H1 (cell line): ENCODE results near the gene TNIK. TPM values are rescaled to one million over a fixed set of nuclear protein-coding genes. Genes with fewer than 3 reads are reported as not detected.

Experiments
- CTCF ChIA-PET: fragments of 300-600 bp; sonication (Branson Sonifier 250); formaldehyde crosslinking; loops from one replicate; lab custom pipeline; 2021; ENCODE audit not compliant: partially characterized antibody; lab: Charles Lee
- POLR2A ChIA-PET: fragments of 300-600 bp; sonication (Branson Sonifier 250); formaldehyde crosslinking; loops from one replicate; lab custom pipeline; 2021; ENCODE audit warnings: inconsistent platforms; ENCODE audit not compliant: partially characterized antibody; lab: Charles Lee
- DNase-seq, 2 experiments: peaks; one replicate each; pipeline versions ENCODE4 v3.0.0 to v3.0.0-alpha.2; 2010 to 2022; ENCODE audit warnings: low spot score in 2 of 2, low read depth in 1 of 2, mixed read lengths in 1 of 2
- FAIRE-seq: peaks from 2 replicates; lab custom pipeline; 2011; peaks lifted over from hg19 to GRCh38; lab: Jason Lieb, UNC
- H2AFZ ChIP-seq: 2 replicates; pipeline ENCODE4 v1.8.1; 2012; ENCODE audit warnings: low read length, inconsistent platforms
- H2AK5ac ChIP-seq: 2 replicates; pipeline ENCODE4 v1.6.1; 2013; ENCODE audit warnings: low read depth, low read length
- H2BK120ac ChIP-seq: replicated peaks from 2 replicates; pipeline ENCODE3; 2013; ENCODE audit warnings: low read depth, low read length, inconsistent platforms
- H2BK12ac ChIP-seq: 2 replicates; pipeline ENCODE4 v1.6.1; 2013; ENCODE audit warnings: low read depth, low read length
- H2BK15ac ChIP-seq: 2 replicates; pipeline ENCODE4 v1.6.1; 2013; ENCODE audit warnings: low read length
- H2BK20ac ChIP-seq: 2 replicates; pipeline ENCODE4 v1.6.1; 2013; ENCODE audit warnings: low read length
- H2BK5ac ChIP-seq: 2 replicates; pipeline ENCODE4 v1.6.1; 2013; ENCODE audit warnings: low read depth, low read length
- H3K14ac ChIP-seq: 2 replicates; pipeline ENCODE4 v1.6.1; 2013; ENCODE audit warnings: inconsistent platforms; ENCODE audit not compliant: insufficient read length
- H3K18ac ChIP-seq: 2 replicates; pipeline ENCODE4 v1.6.1; 2013; ENCODE audit warnings: low read length; ENCODE audit errors: extremely low read depth
- H3K23ac ChIP-seq: 2 replicates; pipeline ENCODE4 v1.6.1; 2013; ENCODE audit warnings: inconsistent platforms; ENCODE audit not compliant: insufficient read length
- H3K23me2 ChIP-seq: 2 replicates; pipeline ENCODE4 v1.6.1; 2013; ENCODE audit warnings: low read depth, low read length
- H3K27ac ChIP-seq: 2 replicates; pipeline ENCODE4 v1.6.1; 2011; ENCODE audit warnings: low read depth, low read length, inconsistent platforms
- H3K27me3 ChIP-seq, 4 experiments: replicated peaks in 1 of 4; 1 replicate in 1 of 4; 2 replicates in 3 of 4; pipeline versions ENCODE4 v1.6.1 to v1.8.1; 2011 to 2013; ENCODE audit warnings: low read length in 3 of 4, mild to moderate bottlenecking in 3 of 4, inconsistent platforms in 2 of 4, mixed read lengths in 2 of 4, moderate library complexity in 1 of 4; ENCODE audit not compliant: control insufficient read depth in 3 of 4, insufficient read depth in 3 of 4; ENCODE audit errors: extremely low read depth in 1 of 4
- H3K36me3 ChIP-seq, 4 experiments: 2 replicates each; pipeline versions ENCODE4 v1.6.1 to v1.8.1; 2011 to 2013; ENCODE audit warnings: mild to moderate bottlenecking in 4 of 4, low read length in 3 of 4, moderate library complexity in 2 of 4, control low read depth in 1 of 4, inconsistent platforms in 1 of 4; ENCODE audit not compliant: insufficient read depth in 4 of 4, control insufficient read depth in 2 of 4
- H3K4ac ChIP-seq: replicated peaks from 2 replicates; pipeline ENCODE3; 2013; ENCODE audit warnings: low read length, low read depth, mixed read lengths, inconsistent platforms; ENCODE audit not compliant: insufficient read length
- H3K4me1 ChIP-seq, 4 experiments: replicated peaks in 1 of 4; 1 replicate in 1 of 4; 2 replicates in 3 of 4; pipeline versions ENCODE4 v1.6.1 to v1.8.1; 2011 to 2013; ENCODE audit warnings: low read length in 3 of 4, inconsistent platforms in 2 of 4, mixed read lengths in 1 of 4; ENCODE audit not compliant: insufficient read depth in 4 of 4, control insufficient read depth in 3 of 4
- H3K4me2 ChIP-seq, 2 experiments: 2 replicates each; pipeline versions ENCODE4 v1.6.1 to v1.8.1; 2011 to 2013; ENCODE audit warnings: low read depth in 2 of 2, low read length in 2 of 2, control low read depth in 1 of 2, inconsistent platforms in 1 of 2, mild to moderate bottlenecking in 1 of 2; ENCODE audit not compliant: insufficient read depth in 1 of 2
- H3K4me3 ChIP-seq, 4 experiments: fragments of 200-600, 300-600 bp in 1 of 4; sonication (generic), shearing (Covaris generic), sonication (Bioruptor Twin) in 1 of 4; 2 replicates each; pipeline versions ENCODE4 v1.5.1 to v1.8.1; 2011 to 2016; ENCODE audit warnings: low read length in 4 of 4, low read depth in 3 of 4, control low read depth in 2 of 4, inconsistent platforms in 2 of 4, mild to moderate bottlenecking in 2 of 4, mixed read lengths in 1 of 4, moderate library complexity in 1 of 4; ENCODE audit not compliant: insufficient read depth in 2 of 4; ENCODE audit errors: extremely low read depth in 1 of 4
- H3K56ac ChIP-seq: replicated peaks from 2 replicates; pipeline ENCODE3; 2013; ENCODE audit warnings: low read depth, mild to moderate bottlenecking, mixed read lengths, low read length, inconsistent platforms; ENCODE audit not compliant: insufficient read length
- H3K79me1 ChIP-seq: 2 replicates; pipeline ENCODE4 v1.6.1; 2013; ENCODE audit warnings: low read depth, low read length, control low read depth
- H3K79me2 ChIP-seq, 2 experiments: 2 replicates each; pipeline versions ENCODE4 v1.6.1 to v1.8.1; 2012 to 2013; ENCODE audit warnings: low read length in 2 of 2, mild to moderate bottlenecking in 2 of 2, inconsistent platforms in 1 of 2; ENCODE audit not compliant: insufficient read depth in 2 of 2, control insufficient read depth in 1 of 2
- H3K9ac ChIP-seq, 4 experiments: replicated peaks in 1 of 4; 1 replicate in 1 of 4; 2 replicates in 3 of 4; pipeline versions ENCODE4 v1.6.1 to v1.8.1; 2011 to 2013; ENCODE audit warnings: low read depth in 3 of 4, low read length in 3 of 4, control low read depth in 2 of 4, mild to moderate bottlenecking in 2 of 4, moderate library complexity in 2 of 4, inconsistent platforms in 1 of 4; ENCODE audit errors: extremely low read depth in 1 of 4
- H3K9me3 ChIP-seq, 2 experiments: 2 replicates each; pipeline versions ENCODE4 v1.6.1 to v1.8.1; 2012 to 2013; ENCODE audit warnings: mild to moderate bottlenecking in 2 of 2, moderate library complexity in 2 of 2, control low read depth in 1 of 2, inconsistent platforms in 1 of 2, low read depth in 1 of 2, low read length in 1 of 2, mixed read lengths in 1 of 2; ENCODE audit not compliant: insufficient read depth in 2 of 2
- H4K20me1 ChIP-seq, 2 experiments: replicated peaks in 1 of 2; 2 replicates each; pipeline versions ENCODE3 to v1.8.1; 2011 to 2013; ENCODE audit warnings: inconsistent platforms in 2 of 2, low read length in 2 of 2, mild to moderate bottlenecking in 1 of 2; ENCODE audit not compliant: insufficient read depth in 2 of 2, control insufficient read depth in 1 of 2
- H4K5ac ChIP-seq: 2 replicates; pipeline ENCODE4 v1.6.1; 2013; ENCODE audit warnings: low read length, low read depth, mixed read lengths, inconsistent platforms; ENCODE audit not compliant: insufficient read length
- H4K8ac ChIP-seq: 2 replicates; pipeline ENCODE4 v1.8.0; 2013; ENCODE audit warnings: mild to moderate bottlenecking, moderate library complexity, low read length, inconsistent platforms; ENCODE audit not compliant: insufficient read depth; ENCODE audit errors: extremely low read depth
- H4K91ac ChIP-seq: replicated peaks from 2 replicates; pipeline ENCODE3; 2013; ENCODE audit warnings: low read length, mixed read lengths, inconsistent platforms; ENCODE audit not compliant: insufficient read length
- FOSL1 ChIP-seq: IDR thresholded peaks from 2 replicates; pipeline ENCODE4 v1.6.1; 2011; ENCODE audit warnings: mild to moderate bottlenecking, low read depth, low read length, moderate library complexity; ENCODE audit not compliant: insufficient read depth
- RAD21 ChIP-seq, 2 experiments: IDR thresholded peaks in 1 of 2; conservative IDR thresholded peaks in 1 of 2; 2 replicates each; pipeline ENCODE4 v1.6.1; 2011; ENCODE audit warnings: low read depth in 2 of 2, low read length in 2 of 2, improper control_type of control experiment in 1 of 2, inconsistent platforms in 1 of 2, mild to moderate bottlenecking in 1 of 2, moderate library complexity in 1 of 2
- WGBS, 2 experiments: shearing (Covaris generic) in 1 of 2; methylation state at CpG; one replicate each; pipeline versions ENCODE4 v1.1.6 to v1.1.7; 2013 to 2015; ENCODE audit warnings: low lambda C conversion rate in 2 of 2, mixed read lengths in 2 of 2, inconsistent platforms in 1 of 2, low coverage in 1 of 2, missing lambda C conversion rate in 1 of 2; ENCODE audit not compliant: insufficient replicate concordance in 2 of 2, insufficient coverage in 1 of 2, insufficient read length in 1 of 2; ENCODE audit errors: extremely low coverage in 1 of 2, missing lambda C conversion rate in 1 of 2; 5-methylcytosine and 5-hydroxymethylcytosine counted together
- polyA plus RNA-seq, 7 experiments: library from polyadenylated mRNA; depleted of rRNA in 3 of 7; stranded (reverse) in 5 of 7; unstranded in 2 of 7; fragments of >200 nt in 5 of 7; fragments of 200-250 nt in 2 of 7; gene quantifications; 1 replicate in 5 of 7; 2 replicates in 1 of 7; 4 replicates in 1 of 7; pipeline versions ENCODE4 v1.2.1 to v1.2.3, GENCODE V29; 2011 to 2013; ENCODE audit warnings: missing spikeins in 2 of 7, mixed read lengths in 2 of 7
- total RNA-seq: library from RNA; stranded (reverse); fragmentation: NEBNext Ultra II Directional; extraction: Animal tissue kit (Norgen Biotek cat#: 25700); gene quantifications from 2 replicates; pipeline ENCODE4 v1.2.1, GENCODE V29; 2021

TNIK gene
- total and polyA plus RNA-seq, 2 of the 8 experiments (the other 6 are each of a cell fraction or from before 2014, with no cell fraction given) = 7.4 to 42.0 TPM

DNA sequence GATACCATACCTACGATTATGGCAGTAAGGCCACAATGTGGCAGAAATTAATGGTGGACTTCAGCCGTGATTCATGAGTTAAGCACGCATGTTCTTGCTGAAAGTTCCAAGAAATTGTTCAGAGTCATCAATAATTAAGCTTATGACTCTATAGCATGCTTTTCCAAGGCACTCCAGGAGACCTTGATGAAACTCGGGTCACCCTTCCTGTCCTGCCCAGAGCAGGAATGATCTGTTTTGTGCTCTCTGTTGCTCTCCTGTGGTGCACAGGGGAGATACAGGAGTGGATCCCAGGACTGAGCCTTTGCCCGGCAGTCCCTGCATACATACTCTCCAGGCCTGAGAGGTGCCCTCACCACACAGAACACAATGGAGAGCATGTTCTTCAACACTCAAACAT is 292.1 kb downstream of the TNIK start:
- POLR2A ChIA-PET = no interaction called here
- H3K79me2 ChIP-seq = no peaks in the 10 kb centered on the region
- DNase-seq = no peak
- TF ChIP-seq FOSL1 (no peak), RAD21 (IDR thresholded peaks at IDR 0.05 in 1 of 2, conservative IDR thresholded peaks at IDR 0.05 in 1 of 2; ENCODE audit: low read depth in 2 of 2, low read length in 2 of 2) (peak; percentile 57 to 67)

More for the DNA sequence above, 292.1 kb downstream of the TNIK start:
- Histone ChIP-seq H3K4me2 (no peak overlapping the region), H2BK120ac (peak overlapping the region; percentile 18), H4K91ac (no peak overlapping the region), H3K23me2 (no peaks in the 10 kb centered on the region), H3K4me3 (no peak overlapping the region), H3K56ac (no peak overlapping the region), H3K14ac (no peak overlapping the region), H2BK15ac (no peak overlapping the region), H2BK12ac (peak overlapping the region; percentile 35; the same call in 1 of the 2 replicates), H3K79me1 (no peaks in the 10 kb centered on the region; the same call in 1 of the 2 replicates), H2BK5ac (no peak overlapping the region), H2AK5ac (no peak overlapping the region), H3K23ac (no peak overlapping the region), H3K27me3 (no peaks in the 10 kb centered on the region), H3K4ac (no peak overlapping the region), H2BK20ac (no peak overlapping the region), H3K36me3 (peaks cover 0 to 11% (median 0%) of the 10 kb centered on the region in 4 experiments; a peak in 2 of 8 replicates), H3K18ac (peak overlapping the region; percentile 39; the same call in 1 of the 2 replicates), H4K20me1 (no peaks in the 10 kb centered on the region), H2AFZ (no peak overlapping the region), H4K5ac (no peak overlapping the region), H3K4me1 (peaks cover 0 to 12% (median 5%) of the 10 kb centered on the region in 4 experiments; a peak in 4 of 7 replicates), H3K9ac (no peak overlapping the region), H4K8ac (no peak overlapping the region), H3K9me3 (peaks cover 1% of the 10 kb centered on the region in 2 experiments), H3K27ac (no peak overlapping the region)
- 84% methylated on average over 5 of the region's 5 CpGs; no CpG with 5 or more reads in 1 of the 2 experiments for WGBS, 2 experiments
- CTCF ChIA-PET = interaction anchor here (0.7 to 2.8 kb wide), 24 partner anchors 13 to 728 kb away, joined by 3 to 12 read pairs (median 3); no protein-coding TSS in a partner anchor
- FAIRE-seq = no peak
